GM10847 (cell line): Measurements from ENCODE around the gene MAGEB4.

Source experiments
- POLR2A ChIP-seq: IDR thresholded peaks from 2 replicates; pipeline ENCODE4 v1.6.1; 2011; ENCODE audit not compliant: insufficient read length; ENCODE audit errors: extremely low read depth

MAGEB4 gene, protein sequence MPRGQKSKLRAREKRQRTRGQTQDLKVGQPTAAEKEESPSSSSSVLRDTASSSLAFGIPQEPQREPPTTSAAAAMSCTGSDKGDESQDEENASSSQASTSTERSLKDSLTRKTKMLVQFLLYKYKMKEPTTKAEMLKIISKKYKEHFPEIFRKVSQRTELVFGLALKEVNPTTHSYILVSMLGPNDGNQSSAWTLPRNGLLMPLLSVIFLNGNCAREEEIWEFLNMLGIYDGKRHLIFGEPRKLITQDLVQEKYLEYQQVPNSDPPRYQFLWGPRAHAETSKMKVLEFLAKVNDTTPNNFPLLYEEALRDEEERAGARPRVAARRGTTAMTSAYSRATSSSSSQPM

DNA sequence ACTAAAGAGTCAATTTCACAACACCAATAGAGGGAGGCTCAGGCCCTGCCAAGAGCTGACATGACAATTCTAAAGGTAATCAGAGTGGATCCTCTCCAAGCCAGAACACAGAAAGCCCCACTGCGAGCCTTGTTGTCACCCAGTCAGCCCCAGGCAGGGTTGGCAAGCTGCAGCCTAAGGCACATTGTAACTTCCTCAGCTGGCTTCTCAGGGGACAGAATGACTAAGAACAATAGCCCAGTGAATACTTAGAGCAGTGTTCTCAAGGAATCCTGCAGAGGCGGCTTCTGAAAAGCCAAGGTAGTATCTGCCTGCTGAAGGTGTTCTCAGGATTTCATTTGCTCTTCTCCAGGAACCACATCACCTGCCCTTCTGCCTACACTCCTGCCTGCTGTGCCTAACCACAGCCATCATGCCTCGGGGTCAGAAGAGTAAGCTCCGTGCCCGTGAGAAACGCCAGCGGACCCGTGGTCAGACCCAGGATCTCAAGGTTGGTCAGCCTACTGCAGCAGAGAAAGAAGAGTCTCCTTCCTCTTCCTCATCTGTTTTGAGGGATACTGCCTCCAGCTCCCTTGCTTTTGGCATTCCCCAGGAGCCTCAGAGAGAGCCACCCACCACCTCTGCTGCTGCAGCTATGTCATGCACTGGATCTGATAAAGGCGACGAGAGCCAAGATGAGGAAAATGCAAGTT is at the start of gene MAGEB4:
TSS of gene MAGEB4 (plus strand) at position 277 of the 692 bp plus-strand sequence. CDS start at position 413, 136 bp downstream.
- no peak for TF ChIP-seq POLR2A

DNA sequence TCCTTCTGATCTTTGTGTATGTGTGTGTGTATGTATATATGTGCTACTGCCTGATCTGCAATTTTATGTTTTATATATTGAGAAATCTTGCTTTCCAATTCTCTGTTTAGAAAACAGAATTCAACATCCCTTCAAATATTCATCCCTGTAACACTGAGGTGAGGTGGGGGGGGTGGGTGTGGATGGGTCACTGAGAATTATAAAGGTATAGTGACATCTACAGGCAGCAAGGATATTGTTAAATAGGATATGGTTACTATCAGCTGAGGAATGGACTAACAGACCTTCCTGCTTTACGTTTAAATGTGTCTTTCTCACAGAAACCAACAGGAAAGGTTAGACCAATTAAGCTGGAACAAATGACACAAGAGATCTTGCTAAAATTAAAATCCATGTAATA is 45.5 kb upstream of the MAGEB4 start:
- TF ChIP-seq POLR2A, result no peak

DNA sequence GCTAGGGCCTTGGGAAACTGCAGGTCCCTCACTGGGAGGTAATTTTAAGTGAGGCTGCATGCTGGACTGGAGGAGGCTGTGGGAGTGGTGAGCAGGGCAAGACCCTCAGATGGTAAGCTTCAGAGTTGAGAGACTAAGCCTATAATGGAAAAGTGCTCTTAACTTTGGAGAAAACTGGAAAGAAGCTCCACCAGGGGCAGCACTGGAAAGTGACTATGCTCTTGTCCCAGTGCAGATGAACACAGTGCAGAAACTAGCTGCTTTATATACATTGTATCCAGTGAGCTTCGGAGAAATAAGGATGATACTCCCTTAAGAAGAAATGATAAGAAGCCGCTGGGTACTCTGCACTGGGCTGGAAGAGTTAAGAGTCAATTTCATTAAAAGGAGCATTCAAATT is 29.6 kb upstream of the MAGEB4 start:
- no peak for TF ChIP-seq POLR2A

DNA sequence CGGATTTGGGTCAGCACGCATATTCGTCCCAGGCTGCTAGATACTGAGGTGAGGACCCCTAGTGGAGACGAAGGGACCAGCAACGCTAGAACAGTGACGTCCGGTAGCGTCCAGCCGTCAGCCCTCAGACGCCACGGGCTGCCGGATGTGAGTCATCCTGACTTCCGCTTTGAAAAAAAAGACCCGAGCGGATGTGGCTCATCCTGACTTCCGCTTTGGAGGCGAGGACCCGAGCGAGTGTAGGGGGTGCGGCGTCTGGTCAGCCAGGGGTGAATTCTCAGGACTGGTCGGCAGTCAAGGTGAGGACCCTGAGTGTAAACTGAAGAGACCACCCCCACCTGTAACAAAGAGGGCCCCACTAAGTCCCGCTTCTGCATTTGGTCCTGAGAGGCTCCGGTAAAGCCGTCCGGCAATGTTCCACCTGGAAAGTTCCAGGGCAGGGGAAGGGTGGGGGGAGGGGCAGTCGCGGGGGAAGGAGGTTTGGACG is 26.4 kb upstream of the MAGEB4 start, which contains the start of gene MAGEB2:
TSS of gene MAGEB2 (plus strand) at position 207 of the 487 bp plus-strand sequence. CDS start 3,018 bp downstream, outside the sequence.
- TF ChIP-seq POLR2A, result no peak

DNA sequence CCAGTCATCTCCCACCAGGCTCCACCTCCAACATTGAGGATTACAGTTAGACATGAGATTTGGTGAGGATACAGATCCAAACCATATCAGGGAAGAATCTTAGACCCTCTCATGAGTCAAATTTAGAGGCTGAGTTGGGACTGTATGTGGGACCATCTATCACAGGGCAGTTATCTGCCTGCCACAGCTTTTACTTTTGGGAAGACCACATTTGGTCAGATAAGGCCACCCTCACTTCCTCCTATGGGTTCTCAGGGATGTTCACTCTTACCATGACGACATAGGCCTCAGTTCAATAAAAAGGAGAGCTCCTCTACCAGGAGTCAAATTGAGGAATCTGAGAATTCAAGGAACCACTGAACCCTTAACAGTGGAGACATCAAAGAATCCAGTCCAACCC is 24.3 kb upstream of the MAGEB4 start:
- TF ChIP-seq POLR2A, result no peak

DNA sequence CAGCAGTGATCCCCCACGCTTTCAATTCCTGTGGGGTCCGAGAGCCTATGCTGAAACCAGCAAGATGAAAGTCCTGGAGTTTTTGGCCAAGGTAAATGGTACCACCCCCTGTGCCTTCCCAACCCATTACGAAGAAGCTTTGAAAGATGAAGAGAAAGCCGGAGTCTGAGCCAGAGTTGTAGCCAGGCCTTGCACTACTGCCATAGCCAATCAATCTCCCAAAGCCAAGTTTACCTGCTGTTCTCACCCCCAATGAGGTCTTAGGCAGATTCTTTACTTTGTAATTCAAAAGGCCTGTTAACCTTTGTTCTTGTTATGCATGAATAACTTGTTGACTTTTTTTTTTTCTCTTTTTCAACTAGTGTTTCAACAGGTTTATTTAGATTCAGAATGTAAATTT is 22.4 kb upstream of the MAGEB4 start:
- TF ChIP-seq POLR2A, result no peak

DNA sequence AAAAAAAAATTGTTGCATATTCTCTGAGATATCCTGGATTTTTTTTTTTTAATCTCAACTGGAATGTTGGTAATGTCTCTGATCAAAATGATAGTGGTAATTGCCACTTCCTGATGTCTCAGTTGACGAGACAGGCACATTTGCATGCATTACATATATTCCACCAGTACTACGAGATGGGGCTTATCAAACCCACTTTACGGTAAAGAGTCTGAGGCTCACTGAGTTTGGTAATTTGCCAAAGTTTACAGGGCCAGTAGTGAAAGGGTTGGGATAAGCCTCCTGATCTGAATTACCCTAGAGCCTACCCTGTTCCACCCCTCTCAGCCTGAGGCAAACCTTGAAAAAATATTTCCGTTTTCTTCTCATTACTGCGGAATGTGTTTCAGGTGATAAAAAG is 21.1 kb upstream of the MAGEB4 start:
- TF ChIP-seq POLR2A, result no peak

DNA sequence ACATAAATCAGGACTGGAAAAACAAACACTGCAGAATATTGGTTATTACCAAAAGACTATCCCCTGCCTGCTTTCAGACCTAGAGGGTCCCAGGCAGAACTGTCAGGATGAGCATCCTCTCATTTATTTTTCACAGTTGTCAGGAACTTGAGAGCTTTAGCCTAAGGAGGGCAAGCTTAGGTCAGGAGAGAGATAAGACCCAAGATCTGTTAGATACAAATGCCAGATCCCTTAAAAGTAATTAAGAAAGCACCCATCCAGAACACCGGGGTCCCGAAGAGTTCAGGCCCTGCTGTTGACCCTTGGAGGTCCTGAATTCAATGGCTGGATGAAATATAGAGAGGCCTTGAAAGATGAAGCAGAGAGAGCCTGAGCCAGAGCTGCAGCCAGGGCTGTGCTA is 17.3 kb upstream of the MAGEB4 start:
- TF ChIP-seq POLR2A, result no peak

DNA sequence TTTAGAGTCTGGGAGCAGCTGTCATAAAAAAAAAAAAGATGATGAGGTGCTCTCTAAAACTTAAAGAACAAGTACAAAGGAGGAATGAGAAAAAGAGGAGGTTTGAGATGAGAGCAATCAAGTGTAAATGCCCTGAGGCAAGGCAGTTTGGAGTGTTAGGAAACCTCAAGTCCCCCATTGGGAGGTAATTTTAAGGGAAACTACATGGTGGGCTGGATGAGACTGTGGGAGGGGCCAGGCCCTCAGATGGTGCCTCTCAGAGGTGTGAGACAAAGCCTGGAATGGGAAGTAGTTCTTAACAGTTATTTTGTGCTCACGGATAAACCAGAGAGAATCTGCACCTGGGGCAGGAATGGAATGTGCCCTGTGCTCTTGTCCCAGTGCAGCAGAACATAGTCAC is 13.3 kb upstream of the MAGEB4 start:
- TF ChIP-seq POLR2A, result no peak

DNA sequence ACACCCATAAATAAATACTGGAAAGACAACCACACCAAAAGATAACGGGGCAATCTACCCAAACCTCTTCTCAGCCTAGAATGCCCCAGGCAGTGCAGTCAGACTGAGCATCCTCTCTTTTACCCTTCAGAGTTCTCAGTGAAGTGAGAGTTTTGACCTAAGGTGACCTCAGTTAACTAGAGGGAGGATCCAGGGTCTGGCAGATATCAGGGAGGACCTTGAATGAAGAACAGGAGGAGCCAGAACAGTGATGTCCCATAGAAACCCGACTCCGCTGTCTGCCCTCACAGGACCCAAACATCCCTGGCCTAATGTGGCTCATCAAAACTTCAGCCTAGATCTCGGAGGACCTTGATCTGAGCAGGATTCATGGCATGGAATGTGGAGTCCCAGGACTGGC is 11.4 kb upstream of the MAGEB4 start, which contains the start of gene MAGEB3:
TSS of gene MAGEB3 (plus strand) at position 263 of the 400 bp plus-strand sequence. CDS start 5,268 bp downstream, outside the sequence.
- no peak for TF ChIP-seq POLR2A

DNA sequence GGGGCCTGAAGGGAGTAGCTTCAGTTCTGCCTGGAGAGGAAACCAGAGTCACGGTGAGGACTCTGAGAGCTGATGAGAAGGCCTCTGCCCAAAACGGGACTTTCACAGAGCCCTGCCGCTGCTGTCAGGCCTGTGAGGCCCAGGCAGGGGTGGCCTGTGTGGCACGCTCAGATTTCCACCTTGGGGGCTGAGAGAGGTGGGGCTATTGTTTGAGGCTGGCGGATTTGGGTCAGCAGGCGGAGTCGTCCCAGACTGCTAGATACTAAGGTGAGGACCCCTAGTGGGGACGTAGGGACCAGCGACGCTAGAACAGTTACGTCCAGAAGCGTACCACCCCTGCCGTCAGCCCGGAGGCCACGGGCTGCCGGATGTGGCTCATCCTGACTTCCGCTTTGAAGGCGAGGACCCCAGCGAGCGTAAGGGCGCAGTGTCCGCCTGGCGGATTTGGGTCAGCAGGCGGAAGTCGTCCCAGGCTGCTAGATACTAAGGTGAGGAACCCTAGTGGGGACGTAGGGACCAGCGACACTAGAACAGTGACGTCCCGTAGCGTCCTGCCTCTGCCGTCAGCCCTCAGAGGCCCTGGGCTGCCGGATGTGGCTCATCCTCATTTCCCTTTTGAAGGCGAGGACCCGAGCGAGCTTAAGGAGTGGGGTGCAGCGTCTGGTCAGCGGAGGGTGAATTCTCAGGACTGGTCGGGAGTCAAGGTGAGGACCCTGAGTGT is 5.1 kb downstream of the MAGEB4 start, which contains the start of gene MAGEB1:
TSS of gene MAGEB1 (plus strand) at position 378 of the 721 bp plus-strand sequence. CDS start 3,348 bp downstream, outside the sequence.
- no peak for TF ChIP-seq POLR2A

DNA sequence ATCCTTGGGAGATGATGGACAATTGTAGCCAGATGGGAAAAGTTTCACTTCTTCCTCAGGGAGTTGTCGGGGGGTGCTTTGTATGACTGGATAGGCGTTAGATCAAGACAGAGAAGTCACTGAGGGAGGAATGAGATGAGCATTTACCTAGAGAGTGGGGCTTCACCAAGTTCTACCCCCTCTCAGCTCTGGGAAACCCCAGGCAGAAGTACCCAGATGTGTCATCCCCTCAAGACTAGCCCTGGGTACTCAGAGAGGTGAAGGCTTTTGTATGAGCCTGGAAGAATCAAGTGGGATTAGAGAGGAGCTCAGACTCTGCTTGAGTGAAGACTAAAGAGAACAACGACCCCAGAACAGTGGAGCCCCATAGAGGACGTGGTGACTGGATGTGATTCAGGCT is 7.1 kb downstream of the MAGEB4 start:
- no peak for TF ChIP-seq POLR2A

DNA sequence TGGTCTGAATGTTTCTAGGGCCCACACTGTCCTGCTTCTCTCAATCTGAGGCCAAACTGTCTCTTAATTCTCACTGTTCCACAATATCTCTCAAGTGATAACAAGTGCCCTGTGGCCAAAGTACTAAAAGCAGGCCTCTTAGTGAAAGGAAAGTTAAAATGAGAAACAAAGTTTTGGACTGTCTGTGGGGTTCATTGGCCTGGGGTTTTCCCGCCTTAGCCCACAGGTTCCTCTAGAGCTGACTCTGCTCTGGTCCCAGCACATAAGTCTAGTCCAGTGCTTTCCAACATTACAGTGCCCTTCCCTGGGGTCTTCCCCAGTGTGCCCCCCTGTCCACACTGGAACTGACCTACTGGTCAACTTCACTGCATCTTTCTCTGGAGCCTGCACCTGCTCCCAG is 11.5 kb downstream of the MAGEB4 start:
- no peak for TF ChIP-seq POLR2A

DNA sequence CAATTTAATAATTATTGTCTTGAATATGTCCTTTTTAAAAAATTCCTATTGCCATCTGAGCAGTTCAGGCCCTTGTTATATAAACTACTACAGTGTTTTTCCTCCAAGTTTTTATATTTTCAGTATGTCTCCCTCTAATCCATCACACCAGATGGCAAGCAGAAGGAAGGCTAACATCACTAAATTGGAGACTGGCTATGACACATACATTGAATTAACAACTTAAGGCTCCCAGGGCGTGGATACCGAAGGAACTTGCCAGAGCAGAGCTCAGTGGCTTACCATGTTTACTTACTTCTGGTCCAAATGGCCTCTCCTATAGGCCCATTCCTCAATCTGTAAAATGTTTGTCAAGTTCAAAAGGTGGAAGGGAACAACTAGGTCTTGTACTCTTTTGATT is 18.1 kb downstream of the MAGEB4 start:
- TF ChIP-seq POLR2A, result no peak

DNA sequence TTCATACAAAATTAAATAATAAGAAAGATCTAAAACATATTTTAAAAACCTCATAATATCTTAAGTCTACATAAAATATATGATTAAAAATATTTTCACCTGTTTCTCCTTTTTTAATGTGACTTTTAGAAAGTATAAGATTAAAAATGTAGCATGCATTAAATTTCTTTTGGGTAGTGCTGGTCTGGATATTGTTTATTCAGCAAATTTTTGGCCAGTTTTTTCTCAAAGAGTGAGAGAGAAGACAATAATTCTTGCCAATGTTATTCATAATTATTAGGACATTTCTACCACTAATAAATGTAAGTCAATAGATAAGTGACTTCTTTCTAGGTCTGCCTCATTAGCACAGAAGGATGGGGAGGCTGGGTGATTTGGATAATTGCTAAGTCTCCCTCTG is 19.2 kb downstream of the MAGEB4 start:
- no peak for TF ChIP-seq POLR2A
